ENCODE measurements around the gene PRSS48.

GRCh38 chr4:151297170-151297569 lies 20.2 kb downstream of the PRSS48 start:
- no peak for TF ChIP-seq CTCF (IDR thresholded peaks at IDR 0.05; ENCODE audit: low read length)
- no peak for TF ChIP-seq EZH2 (IDR thresholded peaks at IDR 0.05; ENCODE audit: borderline replicate concordance, low read length)

Data from OCI-LY1 (cell line).